H1 (cell line): ENCODE results near the gene PSMD12. TPM values are rescaled to one million over a fixed set of nuclear protein-coding genes. Genes with fewer than 3 reads are reported as not detected.

Experiments used
- CTBP2 ChIP-seq: IDR thresholded peaks from 2 replicates; pipeline ENCODE4 v1.7.0; 2011; ENCODE audit warnings: borderline replicate concordance, mild to moderate bottlenecking, moderate library complexity, mixed read lengths, low read length; ENCODE audit not compliant: insufficient read depth, insufficient read length
- NRF1 ChIP-seq: IDR thresholded peaks from 2 replicates; pipeline ENCODE4 v1.6.1; 2011; ENCODE audit warnings: mild to moderate bottlenecking, low read depth, low read length, improper control_type of control experiment
- SAP30 ChIP-seq: fragments of 300-600 bp; sonication (generic); IDR thresholded peaks from 2 replicates; pipeline ENCODE4 v1.7.1; 2012; ENCODE audit warnings: low read length, moderate library complexity, mild to moderate bottlenecking, inconsistent platforms; ENCODE audit not compliant: insufficient read depth, insufficient replicate concordance
- polyA plus RNA-seq, 7 experiments: library from polyadenylated mRNA; depleted of rRNA in 3 of 7; stranded (reverse) in 5 of 7; unstranded in 2 of 7; fragments of >200 nt in 5 of 7; fragments of 200-250 nt in 2 of 7; gene quantifications; 1 replicate in 5 of 7; 2 replicates in 1 of 7; 4 replicates in 1 of 7; pipeline versions ENCODE4 v1.2.1 to v1.2.3, GENCODE V29; 2011 to 2013; ENCODE audit warnings: missing spikeins in 2 of 7, mixed read lengths in 2 of 7
- total RNA-seq: library from RNA; stranded (reverse); fragmentation: NEBNext Ultra II Directional; extraction: Animal tissue kit (Norgen Biotek cat#: 25700); gene quantifications from 2 replicates; pipeline ENCODE4 v1.2.1, GENCODE V29; 2021
- TF ChIP-seq, protein P1 (sequence below): fragments of 300-600 bp; sonication (generic); IDR thresholded peaks from 2 replicates; pipeline ENCODE4 v1.7.1; 2012; ENCODE audit warnings: low read length, moderate library complexity, mild to moderate bottlenecking, inconsistent platforms; ENCODE audit not compliant: insufficient replicate concordance

The PSMD12 gene
- total and polyA plus RNA-seq, 2 of the 8 experiments (the other 6 are each of a cell fraction or from before 2014, with no cell fraction given): 14.0 to 82.4 TPM

DNA sequence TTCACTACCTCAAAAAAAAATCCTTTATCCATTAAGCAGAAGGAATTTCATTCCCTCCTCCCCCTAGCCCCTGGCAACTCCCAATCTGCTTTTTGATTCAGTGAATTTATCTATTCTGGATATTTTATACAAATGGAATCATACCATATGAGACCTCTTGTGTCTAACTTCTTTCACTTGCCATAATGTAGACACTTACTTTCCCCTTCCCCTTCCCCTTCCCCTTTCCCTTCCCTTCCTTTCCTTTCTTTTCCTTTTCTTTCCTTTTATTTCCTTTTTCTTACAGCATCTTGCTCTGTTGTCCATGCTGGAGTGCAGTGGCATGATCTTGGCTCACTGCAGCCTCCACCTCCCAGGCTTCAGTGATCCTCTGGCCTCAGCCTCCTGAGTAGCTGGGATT, 50.5 kb downstream of the PSMD12 start (continued):
- TF ChIP-seq, protein P1, sequence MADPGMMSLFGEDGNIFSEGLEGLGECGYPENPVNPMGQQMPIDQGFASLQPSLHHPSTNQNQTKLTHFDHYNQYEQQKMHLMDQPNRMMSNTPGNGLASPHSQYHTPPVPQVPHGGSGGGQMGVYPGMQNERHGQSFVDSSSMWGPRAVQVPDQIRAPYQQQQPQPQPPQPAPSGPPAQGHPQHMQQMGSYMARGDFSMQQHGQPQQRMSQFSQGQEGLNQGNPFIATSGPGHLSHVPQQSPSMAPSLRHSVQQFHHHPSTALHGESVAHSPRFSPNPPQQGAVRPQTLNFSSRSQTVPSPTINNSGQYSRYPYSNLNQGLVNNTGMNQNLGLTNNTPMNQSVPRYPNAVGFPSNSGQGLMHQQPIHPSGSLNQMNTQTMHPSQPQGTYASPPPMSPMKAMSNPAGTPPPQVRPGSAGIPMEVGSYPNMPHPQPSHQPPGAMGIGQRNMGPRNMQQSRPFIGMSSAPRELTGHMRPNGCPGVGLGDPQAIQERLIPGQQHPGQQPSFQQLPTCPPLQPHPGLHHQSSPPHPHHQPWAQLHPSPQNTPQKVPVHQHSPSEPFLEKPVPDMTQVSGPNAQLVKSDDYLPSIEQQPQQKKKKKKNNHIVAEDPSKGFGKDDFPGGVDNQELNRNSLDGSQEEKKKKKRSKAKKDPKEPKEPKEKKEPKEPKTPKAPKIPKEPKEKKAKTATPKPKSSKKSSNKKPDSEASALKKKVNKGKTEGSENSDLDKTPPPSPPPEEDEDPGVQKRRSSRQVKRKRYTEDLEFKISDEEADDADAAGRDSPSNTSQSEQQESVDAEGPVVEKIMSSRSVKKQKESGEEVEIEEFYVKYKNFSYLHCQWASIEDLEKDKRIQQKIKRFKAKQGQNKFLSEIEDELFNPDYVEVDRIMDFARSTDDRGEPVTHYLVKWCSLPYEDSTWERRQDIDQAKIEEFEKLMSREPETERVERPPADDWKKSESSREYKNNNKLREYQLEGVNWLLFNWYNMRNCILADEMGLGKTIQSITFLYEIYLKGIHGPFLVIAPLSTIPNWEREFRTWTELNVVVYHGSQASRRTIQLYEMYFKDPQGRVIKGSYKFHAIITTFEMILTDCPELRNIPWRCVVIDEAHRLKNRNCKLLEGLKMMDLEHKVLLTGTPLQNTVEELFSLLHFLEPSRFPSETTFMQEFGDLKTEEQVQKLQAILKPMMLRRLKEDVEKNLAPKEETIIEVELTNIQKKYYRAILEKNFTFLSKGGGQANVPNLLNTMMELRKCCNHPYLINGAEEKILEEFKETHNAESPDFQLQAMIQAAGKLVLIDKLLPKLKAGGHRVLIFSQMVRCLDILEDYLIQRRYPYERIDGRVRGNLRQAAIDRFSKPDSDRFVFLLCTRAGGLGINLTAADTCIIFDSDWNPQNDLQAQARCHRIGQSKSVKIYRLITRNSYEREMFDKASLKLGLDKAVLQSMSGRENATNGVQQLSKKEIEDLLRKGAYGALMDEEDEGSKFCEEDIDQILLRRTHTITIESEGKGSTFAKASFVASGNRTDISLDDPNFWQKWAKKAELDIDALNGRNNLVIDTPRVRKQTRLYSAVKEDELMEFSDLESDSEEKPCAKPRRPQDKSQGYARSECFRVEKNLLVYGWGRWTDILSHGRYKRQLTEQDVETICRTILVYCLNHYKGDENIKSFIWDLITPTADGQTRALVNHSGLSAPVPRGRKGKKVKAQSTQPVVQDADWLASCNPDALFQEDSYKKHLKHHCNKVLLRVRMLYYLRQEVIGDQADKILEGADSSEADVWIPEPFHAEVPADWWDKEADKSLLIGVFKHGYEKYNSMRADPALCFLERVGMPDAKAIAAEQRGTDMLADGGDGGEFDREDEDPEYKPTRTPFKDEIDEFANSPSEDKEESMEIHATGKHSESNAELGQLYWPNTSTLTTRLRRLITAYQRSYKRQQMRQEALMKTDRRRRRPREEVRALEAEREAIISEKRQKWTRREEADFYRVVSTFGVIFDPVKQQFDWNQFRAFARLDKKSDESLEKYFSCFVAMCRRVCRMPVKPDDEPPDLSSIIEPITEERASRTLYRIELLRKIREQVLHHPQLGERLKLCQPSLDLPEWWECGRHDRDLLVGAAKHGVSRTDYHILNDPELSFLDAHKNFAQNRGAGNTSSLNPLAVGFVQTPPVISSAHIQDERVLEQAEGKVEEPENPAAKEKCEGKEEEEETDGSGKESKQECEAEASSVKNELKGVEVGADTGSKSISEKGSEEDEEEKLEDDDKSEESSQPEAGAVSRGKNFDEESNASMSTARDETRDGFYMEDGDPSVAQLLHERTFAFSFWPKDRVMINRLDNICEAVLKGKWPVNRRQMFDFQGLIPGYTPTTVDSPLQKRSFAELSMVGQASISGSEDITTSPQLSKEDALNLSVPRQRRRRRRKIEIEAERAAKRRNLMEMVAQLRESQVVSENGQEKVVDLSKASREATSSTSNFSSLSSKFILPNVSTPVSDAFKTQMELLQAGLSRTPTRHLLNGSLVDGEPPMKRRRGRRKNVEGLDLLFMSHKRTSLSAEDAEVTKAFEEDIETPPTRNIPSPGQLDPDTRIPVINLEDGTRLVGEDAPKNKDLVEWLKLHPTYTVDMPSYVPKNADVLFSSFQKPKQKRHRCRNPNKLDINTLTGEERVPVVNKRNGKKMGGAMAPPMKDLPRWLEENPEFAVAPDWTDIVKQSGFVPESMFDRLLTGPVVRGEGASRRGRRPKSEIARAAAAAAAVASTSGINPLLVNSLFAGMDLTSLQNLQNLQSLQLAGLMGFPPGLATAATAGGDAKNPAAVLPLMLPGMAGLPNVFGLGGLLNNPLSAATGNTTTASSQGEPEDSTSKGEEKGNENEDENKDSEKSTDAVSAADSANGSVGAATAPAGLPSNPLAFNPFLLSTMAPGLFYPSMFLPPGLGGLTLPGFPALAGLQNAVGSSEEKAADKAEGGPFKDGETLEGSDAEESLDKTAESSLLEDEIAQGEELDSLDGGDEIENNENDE: no peak
- TF ChIP-seq SAP30 (no peak), CTBP2 (no peak), NRF1 (no peak)
